HEK293 (cell line): ENCODE results near the gene EVC2.

ENCODE experiments used
- CTCF ChIA-PET: fragments of 350-600 bp; formaldehyde crosslinking; extraction: SDS; loops from one replicate; lab custom pipeline; 2021; ENCODE audit warnings: antibody characterized with exemption; lab: Yijun Ruan, JAX
- POLR2A ChIA-PET: fragments of 300-600 bp; formaldehyde crosslinking; extraction: SDS; loops from one replicate; lab custom pipeline; 2020; ENCODE audit warnings: antibody characterized with exemption, inconsistent platforms; lab: Yijun Ruan, JAX
- H3K27ac ChIP-seq: fragments of 200-500 bp; sonication (Bioruptor generic); 2 replicates; pipeline ENCODE4 v1.5.1; 2014; ENCODE audit warnings: low read depth, low read length, control low read depth, inconsistent platforms; ENCODE audit errors: extremely low read depth
- H3K36me3 ChIP-seq, 2 experiments: fragments of 200-500 bp in 1 of 2; sonication (Bioruptor generic) in 1 of 2; 1 replicate in 1 of 2; 2 replicates in 1 of 2; pipeline ENCODE4 v1.5.1; 2014 to 2017; ENCODE audit warnings: inconsistent platforms in 2 of 2, low read length in 2 of 2; ENCODE audit not compliant: control insufficient read depth in 2 of 2, insufficient read depth in 1 of 2
- H3K4me1 ChIP-seq: fragments of 200-500 bp; sonication (Bioruptor generic); 2 replicates; pipeline ENCODE4 v1.5.1; 2014; ENCODE audit warnings: mild to moderate bottlenecking, low read length, inconsistent platforms; ENCODE audit not compliant: control insufficient read depth, insufficient read depth
- H3K4me3 ChIP-seq: 2 replicates; pipeline ENCODE4 v1.5.1; 2011; ENCODE audit warnings: low read depth, mild to moderate bottlenecking, control low read depth, low read length, moderate library complexity
- H3K9me3 ChIP-seq: fragments of 200-500 bp; sonication (Bioruptor generic); 2 replicates; pipeline ENCODE4 v1.5.1; 2014; ENCODE audit warnings: low read depth, low read length, inconsistent platforms; ENCODE audit not compliant: control insufficient read depth, insufficient read depth
- EGR2 ChIP-seq: fragments of 450-650 bp; formaldehyde crosslinking; IDR thresholded peaks from 2 replicates; pipeline ENCODE4 v1.5.1; 2016; ENCODE audit warnings: low read depth, missing biosample characterization, missing genetic modification characterization
- HIC1 ChIP-seq: fragments of 450-650 bp; formaldehyde crosslinking; IDR thresholded peaks from 2 replicates; pipeline ENCODE4 v1.5.1; 2016; ENCODE audit warnings: missing biosample characterization, missing genetic modification characterization
- HOXD13 ChIP-seq: sonication (generic); formaldehyde crosslinking; IDR thresholded peaks from 2 replicates; pipeline ENCODE4 v1.8.0; 2022; ENCODE audit warnings: missing genetic modification reagents, borderline replicate concordance
- KLF7 ChIP-seq: fragments of 450-650 bp; formaldehyde crosslinking; IDR thresholded peaks from 2 replicates; pipeline ENCODE4 v1.5.1; 2016; ENCODE audit warnings: missing biosample characterization, missing genetic modification characterization, borderline replicate concordance
- OVOL3 ChIP-seq: fragments of 450-650 bp; formaldehyde crosslinking; IDR thresholded peaks from 2 replicates; pipeline ENCODE4 v1.5.1; 2016; ENCODE audit warnings: missing biosample characterization, missing genetic modification characterization
- PATZ1 ChIP-seq: fragments of 450-650 bp; formaldehyde crosslinking; IDR thresholded peaks from 2 replicates; pipeline ENCODE4 v1.5.1; 2016; ENCODE audit warnings: missing biosample characterization, missing genetic modification characterization
- PRDM1 ChIP-seq: fragments of 450-650 bp; formaldehyde crosslinking; IDR thresholded peaks from 2 replicates; pipeline ENCODE4; 2016; ENCODE audit warnings: missing biosample characterization, missing genetic modification characterization
- PRDM6 ChIP-seq: fragments of 450-650 bp; formaldehyde crosslinking; IDR thresholded peaks from 2 replicates; pipeline ENCODE4 v1.5.1; 2017; ENCODE audit warnings: missing biosample characterization, missing genetic modification characterization
- ZEB2 ChIP-seq: fragments of 450-650 bp; formaldehyde crosslinking; IDR thresholded peaks from 2 replicates; pipeline ENCODE4 v1.5.1; 2016; ENCODE audit warnings: missing biosample characterization, missing genetic modification characterization
- ZIC2 ChIP-seq: fragments of 450-650 bp; formaldehyde crosslinking; IDR thresholded peaks from 2 replicates; pipeline ENCODE4 v1.5.1; 2016; ENCODE audit warnings: missing biosample characterization, missing genetic modification characterization
- ZNF138 ChIP-seq: fragments of 450-650 bp; formaldehyde crosslinking; IDR thresholded peaks from 2 replicates; pipeline ENCODE4 v1.5.1; 2016; ENCODE audit warnings: missing biosample characterization, missing genetic modification characterization, borderline replicate concordance
- ZNF280C ChIP-seq: fragments of 450-650 bp; formaldehyde crosslinking; IDR thresholded peaks from 2 replicates; pipeline ENCODE4 v1.5.1; 2016; ENCODE audit warnings: missing biosample characterization, missing genetic modification characterization
- ZNF394 ChIP-seq: fragments of 450-650 bp; formaldehyde crosslinking; IDR thresholded peaks from 2 replicates; pipeline ENCODE4 v1.5.1; 2016; ENCODE audit warnings: missing biosample characterization, missing genetic modification characterization, mild to moderate bottlenecking, moderate library complexity, borderline replicate concordance
- ZNF513 ChIP-seq: fragments of 450-650 bp; IDR thresholded peaks from 2 replicates; pipeline ENCODE4 v1.5.1; 2018; ENCODE audit warnings: missing biosample characterization, missing genetic modification characterization
- ZNF529 ChIP-seq: fragments of 450-650 bp; formaldehyde crosslinking; IDR thresholded peaks from 2 replicates; pipeline ENCODE4 v1.5.1; 2017; ENCODE audit warnings: missing genetic modification characterization, missing biosample characterization; ENCODE audit not compliant: insufficient replicate concordance
- ZNF544 ChIP-seq: fragments of 450-650 bp; formaldehyde crosslinking; IDR thresholded peaks from 2 replicates; pipeline ENCODE4 v1.5.0; 2017; ENCODE audit warnings: missing biosample characterization, missing genetic modification characterization
- ZNF548 ChIP-seq: fragments of 450-650 bp; formaldehyde crosslinking; IDR thresholded peaks from 2 replicates; pipeline ENCODE4 v1.5.1; 2016; ENCODE audit warnings: missing biosample characterization, missing genetic modification characterization
- ZNF624 ChIP-seq: fragments of 450-650 bp; formaldehyde crosslinking; IDR thresholded peaks from 2 replicates; pipeline ENCODE4 v1.5.1; 2017; ENCODE audit warnings: missing biosample characterization, missing genetic modification characterization
- ZNF830 ChIP-seq: fragments of 450-650 bp; IDR thresholded peaks from 2 replicates; pipeline ENCODE4 v1.5.0; 2018; ENCODE audit warnings: missing biosample characterization, missing genetic modification characterization, low read depth, mild to moderate bottlenecking, moderate library complexity

EVC2 gene

GRCh38 chr4:5751666-5752375, 43.5 kb upstream of the EVC2 start:
- CTCF ChIA-PET = no interaction called here
- Histone ChIP-seq H3K9me3 (no peaks in the 10 kb centered on the region), H3K4me3 (no peak overlapping the region), H3K27ac (no peak overlapping the region), H3K4me1 (no peaks in the 10 kb centered on the region)
- TF ChIP-seq HOXD13 (CRISPR knock-in tag) (no peak), ZNF830 (tag by site-specific recombination) (no peak), EGR2 (tag by site-specific recombination) (no peak), OVOL3 (no peak), PATZ1 (no peak), ZNF544 (tag by site-specific recombination) (no peak), ZNF280C (no peak), ZNF529 (tag by site-specific recombination) (no peak), KLF7 (tag by site-specific recombination) (no peak), ZIC2 (tag by site-specific recombination) (no peak), HIC1 (tag by site-specific recombination) (no peak), ZNF138 (tag by site-specific recombination) (no peak), ZNF394 (tag by site-specific recombination) (no peak), PRDM1 (tag by site-specific recombination) (no peak), PRDM6 (tag by site-specific recombination) (no peak), ZNF513 (tag by site-specific recombination) (no peak), ZEB2 (no peak), ZNF624 (tag by site-specific recombination) (no peak), ZNF548 (tag by site-specific recombination) (no peak)
- TF ChIP-seq, all 188 proteins: peak for 0
- peaks cover 0 to 91% of the 10 kb centered on the region in 2 experiments; a peak in 1 of 3 replicates for H3K36me3 ChIP-seq
- POLR2A ChIA-PET = no interaction called here
